Stimulated activated CD4-positive, alpha-beta T cell treated with anti-CD3 and anti-CD28 coated beads, Interleukin-2, amount 100 ng/mL, for 24 hours (primary cell): ENCODE data around the gene SRP14.

Experiments
- DNase-seq, 2 donors: peaks; one replicate each; pipeline ENCODE4 v3.0.0-alpha.2; 2020

The SRP14 gene

DNA sequence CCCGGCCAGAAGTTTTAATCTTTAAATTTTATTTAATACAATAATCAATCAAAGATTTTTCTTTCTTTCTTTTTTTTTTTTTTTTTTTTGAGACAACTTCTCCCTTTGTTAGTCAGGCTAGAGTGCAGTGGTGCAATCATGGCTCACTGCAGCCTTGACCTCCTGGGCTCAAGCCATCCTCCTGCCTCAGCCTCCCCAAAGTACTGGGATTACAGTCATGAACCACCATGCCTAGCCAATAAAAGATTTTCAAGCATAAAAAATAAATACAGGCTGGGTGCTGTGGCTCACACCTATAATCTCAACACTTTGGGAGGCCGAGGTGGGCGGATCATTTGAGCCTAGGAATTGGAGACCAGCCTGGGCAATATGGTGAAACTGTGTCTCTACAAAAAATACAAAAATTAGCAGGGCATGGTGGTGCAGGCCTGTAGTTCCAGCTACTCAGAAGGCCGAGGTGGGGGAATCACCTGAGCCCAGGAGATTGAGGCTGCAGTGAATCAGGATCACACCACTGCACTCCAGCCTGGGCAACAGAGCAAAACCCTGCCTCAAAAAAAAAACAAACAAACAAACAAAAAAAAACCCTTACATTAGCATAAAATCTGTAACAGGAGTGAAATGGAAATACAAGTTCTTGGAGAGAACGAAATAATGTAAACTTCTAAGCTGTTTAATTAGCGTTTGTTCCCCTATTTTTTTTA is 29.1 kb upstream of the SRP14 start:
- no peak for DNase-seq

DNA sequence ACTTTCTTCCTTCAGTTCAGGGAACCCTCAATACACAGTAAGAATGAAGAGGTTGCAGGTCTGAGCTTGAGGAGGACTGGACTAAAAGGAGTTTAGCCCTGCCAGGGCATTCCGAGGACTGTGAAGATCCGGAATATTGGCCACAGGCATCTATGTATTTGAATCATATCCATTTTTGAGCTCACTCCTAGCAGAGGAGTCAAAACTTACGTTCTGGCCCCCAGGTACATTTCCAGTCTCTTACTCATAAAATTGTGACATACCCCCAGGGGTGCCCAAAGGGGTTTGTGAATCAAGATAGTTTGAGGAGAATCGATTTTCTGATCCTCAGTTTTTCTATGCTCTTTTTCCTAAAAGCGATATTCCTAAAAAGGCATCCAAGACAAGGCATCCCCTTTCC is 27.6 kb upstream of the SRP14 start:
- DNase-seq: no peak

DNA sequence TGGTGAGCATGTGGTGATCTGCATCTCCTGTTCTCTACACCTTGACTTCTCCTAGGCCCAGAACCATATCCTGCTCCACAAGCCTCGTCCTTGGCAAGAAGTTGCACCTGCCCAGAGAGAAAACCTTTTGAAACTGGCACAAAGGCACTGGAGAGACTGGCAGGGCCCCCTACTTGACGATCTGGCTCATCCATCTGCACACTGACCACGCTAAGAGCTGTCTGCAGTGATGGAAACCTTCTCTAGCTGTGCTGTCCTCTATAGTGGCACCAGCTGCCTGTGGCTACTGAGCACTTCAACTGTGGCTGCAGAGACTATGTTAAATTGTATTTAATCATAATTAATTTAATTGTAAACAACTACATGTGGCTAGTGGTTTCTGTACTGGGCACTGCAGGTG is 26.2 kb upstream of the SRP14 start:
- DNase-seq: no peak

DNA sequence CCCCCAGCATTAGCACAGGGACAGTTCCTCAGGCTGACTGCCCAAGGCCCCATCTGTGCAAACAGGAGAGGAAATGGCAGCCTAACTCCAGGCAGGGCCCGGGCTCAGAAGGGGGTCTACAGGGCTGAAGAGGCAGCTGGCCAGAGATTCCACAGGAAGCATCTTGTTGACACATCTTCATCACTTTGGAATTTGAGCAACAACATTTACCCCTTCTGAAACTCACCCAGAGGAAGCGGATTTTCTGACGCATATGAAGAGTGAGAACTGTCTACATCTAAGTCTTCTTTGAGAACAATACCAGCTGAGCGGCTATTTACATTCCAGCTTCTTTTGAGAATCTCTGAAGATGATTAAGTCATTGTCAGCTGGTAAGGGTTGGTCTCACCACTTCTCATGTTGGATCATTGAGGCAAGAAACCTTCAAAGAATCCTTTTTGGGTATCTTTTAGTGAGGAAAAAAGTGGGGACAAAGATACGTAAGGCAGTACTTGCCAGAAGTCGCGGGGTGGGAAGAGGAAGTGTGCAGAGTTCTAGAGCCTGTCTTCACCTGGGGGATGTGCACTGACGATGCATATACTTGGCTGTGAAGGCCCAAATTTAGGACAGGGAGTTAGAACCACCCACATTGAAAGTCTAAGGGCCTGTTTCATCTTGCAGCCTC is 25.4 kb upstream of the SRP14 start:
- DNase-seq: no peak

DNA sequence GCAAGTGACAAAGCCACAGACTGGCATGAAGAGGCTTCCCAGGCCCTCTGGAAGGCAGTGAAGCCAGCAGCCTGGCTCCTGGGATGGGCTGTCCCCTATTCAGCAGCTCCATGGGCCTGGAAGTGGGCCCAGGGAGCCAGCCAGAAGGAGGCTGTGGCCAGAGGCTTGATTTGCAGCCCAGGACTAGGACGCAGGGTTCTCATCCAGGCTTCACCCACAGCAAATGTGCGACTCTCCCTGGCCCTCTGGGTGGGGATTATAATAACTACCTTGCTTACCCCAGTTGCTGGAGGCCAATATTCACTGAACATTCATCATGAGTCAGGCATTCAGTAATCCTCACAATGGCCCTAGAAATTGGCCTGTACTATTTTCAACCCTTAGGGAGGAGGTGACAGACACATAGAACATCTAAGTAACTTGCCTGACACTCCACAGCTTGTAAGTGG is 24.6 kb upstream of the SRP14 start:
- DNase-seq: no peak

DNA sequence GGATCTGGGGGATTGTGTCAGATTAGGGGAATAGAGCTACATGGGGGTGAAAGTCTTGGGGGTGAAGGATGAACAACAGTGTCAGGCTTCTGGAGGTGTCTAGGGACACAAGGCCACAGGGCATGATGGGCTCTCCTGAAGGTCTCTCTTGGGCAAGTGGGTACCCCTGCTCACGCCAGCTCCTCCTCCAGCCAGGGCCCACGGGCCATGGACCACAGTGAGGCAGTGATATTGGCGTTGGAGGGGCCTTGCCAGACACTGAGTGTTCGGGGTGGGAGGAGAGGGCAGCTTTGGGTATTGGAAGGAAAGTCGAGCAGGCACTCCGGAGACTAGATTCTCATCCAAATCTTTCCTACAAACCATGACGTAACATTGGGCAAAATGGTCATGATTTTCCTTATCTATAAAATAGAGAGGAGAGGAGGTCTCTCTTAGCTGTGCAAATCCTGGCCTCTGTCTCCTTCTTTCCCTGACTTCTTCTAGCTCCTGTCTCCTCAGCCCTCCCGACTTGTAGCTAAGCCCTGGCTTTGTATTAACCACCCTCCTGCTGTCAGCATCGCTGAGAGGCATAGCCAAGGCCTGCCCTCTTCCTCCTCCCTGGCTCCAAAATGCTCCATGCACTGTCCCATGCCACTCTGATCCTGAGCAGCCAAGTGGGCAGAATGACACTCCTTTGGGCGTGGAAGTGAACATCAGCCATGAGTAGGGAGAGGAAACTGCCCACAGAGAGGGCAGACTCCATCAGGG is 24.0 kb upstream of the SRP14 start:
- no peak for DNase-seq

DNA sequence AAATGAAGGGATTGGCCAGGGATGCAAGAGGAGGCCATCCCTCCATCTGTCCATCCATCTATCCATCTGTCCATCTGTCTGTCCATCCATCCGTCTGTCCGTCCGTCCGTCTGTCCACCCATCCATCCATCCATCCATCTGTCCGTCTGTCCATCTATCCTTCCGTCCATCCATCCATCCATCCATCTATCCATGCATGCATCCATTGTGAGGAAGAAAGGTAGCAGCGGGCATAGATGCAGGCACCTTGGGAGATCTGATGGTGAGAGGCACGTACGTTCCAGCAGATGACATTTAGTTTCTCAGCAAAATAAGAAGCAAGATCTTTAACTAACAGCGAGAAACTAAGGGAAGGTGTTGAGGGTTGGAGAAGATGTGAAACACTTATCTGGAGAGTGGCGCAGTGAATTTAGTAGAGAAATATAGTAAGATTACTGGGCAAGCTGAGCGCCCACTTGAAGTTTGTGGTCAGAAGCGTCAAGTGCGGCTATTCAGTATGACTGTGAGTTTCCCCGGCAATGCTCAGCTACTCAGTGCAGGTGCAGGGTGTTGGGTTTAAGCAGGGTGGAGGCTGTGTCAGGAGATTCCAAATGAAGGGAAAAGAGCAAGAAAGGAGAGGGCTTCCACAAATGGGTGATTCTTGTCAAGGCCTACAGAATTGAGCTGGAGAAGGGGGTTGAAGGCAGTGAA is 22.4 kb upstream of the SRP14 start:
- no peak for DNase-seq

DNA sequence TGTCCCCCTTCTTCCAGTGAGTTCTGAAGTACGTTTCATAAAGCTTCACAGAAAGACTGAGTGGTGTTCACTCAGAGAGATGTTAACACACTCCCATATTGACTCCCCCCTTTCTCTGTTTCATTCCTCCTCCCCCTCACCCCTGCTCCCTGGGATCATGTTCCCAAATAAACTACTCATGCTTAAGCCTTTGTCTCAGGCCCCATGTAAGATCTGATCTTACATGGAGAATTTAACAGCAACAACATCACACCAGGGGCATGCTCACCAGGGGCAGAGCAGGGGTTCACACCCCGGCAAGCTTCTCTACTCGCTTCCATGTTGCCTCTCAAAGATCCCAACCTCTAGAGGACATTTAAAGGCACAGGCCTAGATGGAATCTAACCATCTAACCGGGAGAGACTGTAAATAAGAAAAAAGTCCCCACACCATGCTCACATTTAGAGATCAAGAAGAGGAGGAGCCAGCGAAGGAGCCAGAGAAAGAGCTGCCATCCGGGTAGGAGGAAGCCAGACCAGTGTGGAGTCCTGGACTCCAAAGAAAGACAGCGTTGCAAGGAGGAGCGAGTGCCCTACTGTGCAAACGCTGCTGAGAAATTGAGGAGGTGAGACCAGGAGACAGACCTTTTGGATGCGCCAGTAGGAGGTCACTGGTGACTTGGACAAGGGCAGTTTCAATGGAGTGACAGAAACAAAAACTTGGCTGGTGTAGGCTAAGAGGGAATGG is 21.4 kb upstream of the SRP14 start:
- DNase-seq: no peak

DNA sequence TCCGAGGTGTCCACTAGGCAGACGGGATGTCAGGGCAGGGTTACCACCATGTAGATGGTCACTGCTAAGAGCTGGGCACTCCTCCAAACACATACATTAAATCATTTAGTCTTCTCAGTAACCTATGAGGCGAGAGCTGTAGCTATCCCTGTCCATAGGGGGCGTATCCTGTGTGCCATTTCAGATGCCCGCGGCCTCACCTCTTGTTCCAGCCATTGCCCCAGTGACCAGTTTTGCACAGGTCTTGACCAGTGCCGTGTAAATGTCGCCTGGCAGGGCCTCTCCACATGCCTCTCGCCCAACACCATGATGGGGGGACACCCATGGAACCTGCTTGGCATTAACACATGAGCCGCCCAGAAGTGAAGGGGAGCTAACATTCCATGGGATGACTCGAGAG is 20.8 kb upstream of the SRP14 start:
- no peak for DNase-seq

DNA sequence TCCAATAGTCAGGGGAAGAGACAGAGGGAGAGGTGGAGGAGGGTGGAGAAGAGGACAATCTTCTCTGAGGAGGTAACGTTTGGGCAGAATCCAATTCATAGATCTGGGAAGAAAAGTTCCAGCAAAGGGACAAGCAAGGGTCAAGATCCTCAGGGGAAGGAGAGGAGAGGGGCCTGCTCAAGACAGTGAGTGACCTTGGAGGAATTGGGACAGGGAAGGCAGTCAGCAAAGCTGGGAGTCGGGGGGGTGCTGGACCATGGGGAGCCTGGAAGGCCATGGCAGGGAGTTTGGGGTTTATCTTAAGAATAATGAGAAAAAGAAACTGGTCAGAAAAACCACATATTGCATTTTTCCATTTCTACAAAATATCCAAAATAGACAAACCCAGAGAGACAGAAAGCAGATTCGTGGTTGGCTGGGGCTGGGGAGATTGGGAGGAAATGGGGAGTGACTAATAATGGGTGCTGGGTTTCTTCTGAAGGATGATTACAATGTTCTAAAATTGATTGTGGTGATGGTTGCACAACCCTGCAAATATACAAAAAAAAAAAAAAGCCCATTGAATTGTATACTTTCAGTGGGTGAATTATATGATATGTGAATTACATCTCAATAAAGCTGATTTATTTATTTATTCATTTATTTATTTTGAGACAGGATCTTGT is 19.6 kb upstream of the SRP14 start:
- no peak for DNase-seq

DNA sequence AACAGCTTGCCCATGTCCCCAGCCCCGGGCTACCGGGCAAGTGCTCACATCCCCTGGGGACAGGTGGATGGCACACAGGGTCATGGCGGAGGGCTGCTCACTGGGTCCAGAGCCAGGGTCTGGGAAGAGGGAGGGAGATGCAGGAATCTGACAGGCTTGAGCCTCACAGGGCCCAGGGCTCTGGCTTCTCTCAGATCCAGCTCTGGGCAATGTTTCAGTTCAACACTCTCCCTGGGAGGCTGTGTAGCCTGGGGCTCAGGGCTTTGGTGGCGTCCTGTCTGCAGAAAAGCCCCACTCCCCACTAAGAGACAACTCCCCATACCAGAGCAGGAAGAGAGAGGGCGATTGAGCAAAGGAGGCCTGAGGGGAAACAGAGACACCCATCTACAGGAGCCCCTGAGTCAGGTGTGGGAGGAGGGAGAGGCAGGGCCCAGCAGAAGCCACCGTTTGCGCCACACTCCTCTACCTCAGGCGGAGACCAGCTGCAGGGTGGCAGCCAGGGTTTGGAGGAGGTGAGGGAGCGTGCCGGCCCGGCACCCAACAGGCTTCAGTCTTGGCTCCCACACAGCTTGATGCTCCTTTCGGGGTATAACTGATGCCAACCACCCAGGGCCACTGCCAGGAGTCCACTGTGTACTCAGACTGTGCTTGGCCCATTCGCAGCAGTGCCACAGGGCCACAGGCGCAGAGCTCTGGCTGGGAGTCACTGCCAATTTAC is 16.8 kb upstream of the SRP14 start:
- no peak for DNase-seq

DNA sequence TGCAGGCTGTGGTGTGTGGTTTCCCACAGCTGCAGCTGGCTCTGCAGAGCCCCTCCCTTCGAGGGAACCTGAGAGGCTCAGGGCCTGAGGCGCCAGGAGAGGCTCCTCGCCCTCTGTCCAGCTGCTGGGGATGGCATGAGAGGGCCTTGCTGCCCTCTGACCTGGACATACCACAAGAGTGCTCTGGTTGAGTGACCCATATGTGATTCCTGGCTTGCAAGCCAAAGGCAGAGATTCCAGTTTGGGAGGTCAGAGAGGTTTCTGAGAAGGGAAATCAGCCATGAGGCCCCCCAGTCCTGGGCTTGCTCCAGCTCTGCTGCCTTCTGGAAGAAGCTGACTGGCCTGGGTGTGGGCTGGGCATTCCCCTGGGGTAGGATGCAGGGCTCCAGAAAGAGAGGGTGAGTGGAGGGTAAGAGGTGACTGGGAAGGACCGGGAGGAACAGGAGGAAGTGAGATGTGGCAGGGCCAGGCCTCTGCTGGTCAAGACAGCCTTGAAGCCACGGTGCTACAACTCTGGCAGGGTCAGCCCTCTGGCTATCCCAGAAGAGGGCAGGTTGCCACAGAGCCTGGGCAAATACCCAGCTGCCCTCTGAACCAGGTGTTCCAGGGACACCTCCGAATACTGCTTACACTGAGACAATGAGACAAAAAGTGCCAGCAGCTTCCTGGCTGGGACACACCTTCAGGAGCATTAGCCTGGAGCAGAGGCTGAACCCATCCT is 16.0 kb upstream of the SRP14 start:
- no peak for DNase-seq

DNA sequence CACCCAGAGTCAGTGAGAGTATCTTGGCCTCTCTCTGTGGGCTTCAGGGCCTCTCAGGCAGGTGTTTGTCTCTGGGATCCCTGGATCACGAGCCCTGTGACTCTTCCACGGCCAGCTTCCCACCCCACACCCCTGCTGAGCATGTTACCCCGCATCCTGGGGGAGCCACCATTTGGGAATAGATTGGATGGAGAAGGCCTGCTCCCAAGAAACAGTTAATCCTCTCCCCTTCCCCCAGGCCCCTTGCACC is 15.5 kb upstream of the SRP14 start:
- no peak for DNase-seq

DNA sequence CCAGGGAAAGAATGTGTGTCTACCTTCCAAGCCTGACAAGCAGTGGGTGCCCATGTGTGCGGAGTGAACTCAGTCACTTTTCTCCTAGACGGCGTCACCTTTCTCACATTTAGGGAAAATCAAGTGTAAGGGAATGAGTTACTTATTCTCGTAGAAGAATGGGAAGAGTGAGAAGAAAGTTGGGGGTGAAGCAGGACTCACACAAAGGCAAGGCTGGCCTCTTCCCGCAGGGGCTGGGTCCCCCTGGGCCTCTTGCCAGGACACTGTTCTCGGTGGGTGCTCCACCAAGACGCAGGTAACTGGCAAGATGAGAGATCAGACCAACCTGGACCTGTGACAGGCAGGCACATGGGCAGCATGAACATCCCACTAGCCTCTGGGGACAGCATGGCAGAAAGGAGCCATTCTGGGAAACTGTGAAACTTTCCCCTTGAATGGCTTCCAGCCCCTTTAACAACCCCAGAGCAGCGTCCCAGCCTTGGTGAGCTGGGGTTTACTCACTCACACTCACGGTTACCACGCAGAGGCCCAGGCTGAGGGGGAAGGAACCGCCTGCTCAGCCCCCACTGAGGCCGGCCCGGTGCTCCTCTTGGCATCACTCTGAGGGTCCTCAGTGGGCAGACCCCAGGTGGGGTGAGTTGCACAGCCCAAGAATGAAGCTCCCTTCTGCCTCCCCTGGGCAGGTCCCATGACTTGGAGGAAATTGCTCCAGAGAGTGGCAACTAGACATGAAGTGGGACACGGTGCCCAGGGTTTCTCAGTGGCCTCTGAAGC is 15.0 kb upstream of the SRP14 start:
- peak in 1 of 2 donors; percentile 45 for DNase-seq

DNA sequence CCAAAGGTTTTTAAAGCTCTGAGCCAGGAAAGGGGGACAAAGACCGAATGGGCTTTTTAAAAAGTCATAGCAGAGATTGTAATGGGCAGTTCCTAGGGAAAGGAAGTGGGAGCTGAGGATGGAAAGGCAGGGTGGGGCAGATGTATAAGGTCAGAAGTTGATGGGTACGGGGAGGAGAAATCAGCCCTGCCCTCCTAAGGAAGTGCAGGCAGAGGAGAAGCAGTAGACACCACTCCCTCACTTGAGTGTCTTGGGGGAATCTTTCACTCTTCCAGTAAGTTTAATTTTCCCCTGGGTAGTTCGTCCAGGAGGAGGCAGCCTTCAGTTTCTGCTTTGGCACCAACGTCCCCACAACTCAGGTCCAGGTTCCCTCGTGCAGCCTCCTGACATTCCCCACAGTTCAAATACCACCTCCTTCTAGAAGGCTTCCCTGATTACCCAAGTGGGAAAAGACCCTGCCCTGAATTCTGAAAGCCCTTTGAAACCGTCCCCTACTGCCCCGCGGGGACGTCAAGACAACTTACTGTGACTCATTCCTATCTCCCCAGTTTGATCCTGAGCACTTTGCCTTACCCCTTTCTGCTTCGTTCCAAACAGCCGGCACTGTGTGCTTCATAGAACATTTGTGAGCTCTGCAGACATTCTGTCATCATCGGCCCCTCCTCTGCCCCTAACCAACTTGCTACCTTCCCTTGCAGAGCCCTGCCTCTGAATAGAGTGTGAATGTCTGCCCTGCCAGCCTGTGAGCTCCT is 14.3 kb upstream of the SRP14 start:
- no peak for DNase-seq

DNA sequence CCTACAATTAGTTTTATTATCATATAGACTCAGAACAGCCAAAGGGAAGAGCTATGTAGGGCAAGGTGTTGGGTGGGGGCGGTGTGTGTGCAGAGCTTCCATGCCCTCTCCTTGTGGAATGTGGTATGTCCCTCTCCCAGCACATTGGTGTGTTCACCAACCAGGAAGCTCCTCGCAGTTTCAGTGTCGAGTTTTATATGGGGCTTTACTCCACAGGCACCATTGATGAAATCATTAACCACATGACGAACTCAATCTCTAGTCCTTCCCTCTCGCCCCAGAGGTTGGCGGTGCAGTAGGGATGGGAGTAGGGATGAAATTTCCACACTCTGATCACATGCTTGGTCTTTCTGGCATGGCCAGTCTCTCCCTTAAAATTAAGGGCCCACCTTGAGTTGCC is 13.6 kb upstream of the SRP14 start:
- DNase-seq: no peak

DNA sequence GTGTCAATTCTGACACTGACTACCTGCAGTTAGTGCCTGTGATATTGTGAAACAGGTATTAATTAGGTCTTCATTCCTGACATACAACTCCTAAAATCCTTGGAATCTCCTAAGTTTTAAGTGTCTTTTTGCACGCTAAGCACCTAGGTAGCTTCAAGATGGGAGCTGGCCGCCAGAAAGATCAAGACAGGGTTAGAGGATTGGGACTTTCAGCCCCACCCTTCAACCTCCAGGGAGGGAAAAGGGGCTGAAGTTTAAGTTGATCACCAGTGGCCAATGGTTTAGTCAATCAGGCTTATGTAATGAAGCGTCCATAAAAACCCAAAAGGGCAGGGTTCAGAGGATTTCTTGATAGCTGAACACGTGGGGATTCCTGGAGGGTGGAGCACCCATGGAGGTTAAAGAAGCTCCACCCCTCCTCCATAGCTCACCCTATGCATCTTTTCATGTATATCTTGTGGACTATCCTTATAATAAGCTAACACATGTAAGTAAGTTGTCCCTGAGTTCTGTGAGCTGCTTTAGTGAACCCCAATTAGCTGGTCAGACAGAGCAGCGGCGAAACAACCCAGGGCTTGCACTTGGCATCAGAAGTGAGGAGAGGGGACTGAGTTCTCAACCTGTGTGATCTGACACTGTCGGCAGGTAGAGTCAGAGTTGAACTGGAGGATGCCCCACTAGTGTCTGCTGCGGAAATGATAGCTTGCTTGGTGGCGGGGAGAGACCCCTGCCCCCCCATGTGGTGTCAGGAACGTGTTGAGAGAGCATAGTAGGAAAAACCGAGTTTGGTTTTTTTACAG is 12.8 kb upstream of the SRP14 start:
- DNase-seq: no peak

DNA sequence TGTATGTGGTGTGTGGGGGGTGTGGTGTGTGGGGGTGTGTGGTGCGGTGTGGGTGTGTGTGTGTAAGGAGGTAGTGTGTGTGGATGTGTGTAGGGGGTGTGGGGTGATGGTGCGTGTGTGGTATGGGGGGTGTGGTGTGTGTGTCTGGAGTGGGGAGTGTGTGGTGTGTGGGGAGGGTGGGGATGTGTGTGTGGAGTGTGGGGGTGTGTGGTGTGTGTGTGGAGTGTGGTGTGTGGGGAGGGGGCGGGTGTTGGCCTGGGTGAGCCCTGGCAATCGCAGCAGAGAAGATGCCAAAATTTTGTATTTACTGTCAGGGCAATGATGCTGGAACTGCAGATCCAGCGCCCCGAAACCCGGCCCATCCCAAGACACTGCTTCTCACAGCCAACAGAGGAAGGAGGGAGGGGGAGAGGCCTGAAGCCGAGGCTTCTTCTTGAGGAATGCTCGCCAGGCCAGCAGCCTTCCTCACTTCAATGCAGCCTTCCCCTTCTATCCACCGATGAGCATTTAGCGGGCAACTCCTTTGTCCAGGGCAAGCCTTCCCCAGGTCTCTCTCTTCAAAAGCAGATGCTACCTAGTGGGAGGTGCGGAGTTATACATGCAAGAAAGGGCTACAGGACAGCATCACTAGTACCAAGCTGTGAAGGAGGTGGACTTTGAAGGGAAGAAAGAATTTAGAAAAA is 11.9 kb upstream of the SRP14 start:
- no peak for DNase-seq
